Brain microvascular endothelial cell (primary cell): ENCODE measurements around the gene BCL7A.

ENCODE experiments used
- DNase-seq: peaks from one replicate; pipeline ENCODE4 v3.0.0-alpha.2; 2020
- H3K27ac ChIP-seq: fragments of 250-450 bp; sonication (Bioruptor Pico); 2 replicates; pipeline ENCODE4 v1.5.1; 2020; ENCODE audit warnings: mild to moderate bottlenecking, moderate library complexity
- H3K27me3 ChIP-seq: fragments of 250-450 bp; sonication (Bioruptor Pico); replicated peaks from 2 replicates; pipeline ENCODE4 v1.5.1; 2020; ENCODE audit warnings: mild to moderate bottlenecking
- H3K36me3 ChIP-seq: fragments of 250-450 bp; sonication (Bioruptor Pico); replicated peaks from 2 replicates; pipeline ENCODE4 v1.5.1; 2020; ENCODE audit warnings: mild to moderate bottlenecking
- H3K4me3 ChIP-seq: 2 replicates; pipeline ENCODE4 v1.5.1; 2011; ENCODE audit warnings: low read depth, mild to moderate bottlenecking, control low read depth, low read length, moderate library complexity
- CTCF ChIP-seq: IDR thresholded peaks from 2 replicates; pipeline ENCODE4 v1.5.1; 2011; ENCODE audit warnings: low read depth, mild to moderate bottlenecking, moderate library complexity, low read length, control low read depth, inconsistent platforms; ENCODE audit errors: missing control alignments
- in situ Hi-C: cut with HindIII; loops from 2 replicates; pipeline ENCODE4 v1.10.0; 2017; ENCODE audit warnings: low sequenced_read_pairs, low pct_ligation_motif_present

Gene BCL7A

GRCh38 chr12:122043476-122043875, 21.8 kb downstream of the BCL7A start:
- no peaks in the 10 kb centered on the region for H3K36me3 ChIP-seq
- in situ Hi-C loops = no loop called here

GRCh38 chr12:122045262-122045661, 23.6 kb downstream of the BCL7A start:
- DNase-seq = no peak
- Histone ChIP-seq H3K36me3 (no peaks in the 10 kb centered on the region), H3K27me3 (no peaks in the 10 kb centered on the region), H3K27ac (no peak overlapping the region), H3K4me3 (no peak overlapping the region)
- no peak for TF ChIP-seq CTCF
- in situ Hi-C loops = no loop called here

More at GRCh38 chr12:122043476-122043875, 21.8 kb downstream of the BCL7A start:
- no peak for DNase-seq
- no peak overlapping the region for H3K4me3 ChIP-seq
- no peak overlapping the region for H3K27ac ChIP-seq
- no peaks in the 10 kb centered on the region for H3K27me3 ChIP-seq
- TF ChIP-seq CTCF = no peak

GRCh38 chr12:122046145-122046544, 24.5 kb downstream of the BCL7A start:
- Histone ChIP-seq H3K27ac (no peak overlapping the region), H3K36me3 (no peaks in the 10 kb centered on the region), H3K27me3 (no peaks in the 10 kb centered on the region), H3K4me3 (no peak overlapping the region)
- DNase-seq = no peak
- TF ChIP-seq CTCF = no peak
- in situ Hi-C loops = no loop called here

- TF ChIP-seq CTCF = no peak
- H3K27ac ChIP-seq = peak overlapping the region; percentile 34
- DNase-seq = peak; percentile 89
- in situ Hi-C loops = no loop called here
- no peaks in the 10 kb centered on the region for H3K27me3 ChIP-seq
- no peak overlapping the region for H3K4me3 ChIP-seq
- no peaks in the 10 kb centered on the region for H3K36me3 ChIP-seq
These were observed 26.5 kb downstream of the BCL7A start for GRCh38 chr12:122048151-122048550.

GRCh38 chr12:122049827-122050226, 28.1 kb downstream of the BCL7A start:
- no peaks in the 10 kb centered on the region for H3K36me3 ChIP-seq
- no peak for TF ChIP-seq CTCF
- no peak overlapping the region for H3K4me3 ChIP-seq
- H3K27me3 ChIP-seq = no peaks in the 10 kb centered on the region
- in situ Hi-C loops = no loop called here
- no peak for DNase-seq
- H3K27ac ChIP-seq = no peak overlapping the region

GRCh38 chr12:122050706-122051105, 29.0 kb downstream of the BCL7A start:
- no peaks in the 10 kb centered on the region for H3K27me3 ChIP-seq
- H3K27ac ChIP-seq = peak overlapping the region; percentile 17
- H3K36me3 ChIP-seq = peaks cover 6% of the 10 kb centered on the region
- in situ Hi-C loops = no loop called here
- no peak overlapping the region for H3K4me3 ChIP-seq
- DNase-seq = no peak
- TF ChIP-seq CTCF = no peak
